ENCODE results near the gene EN1.

DNA sequence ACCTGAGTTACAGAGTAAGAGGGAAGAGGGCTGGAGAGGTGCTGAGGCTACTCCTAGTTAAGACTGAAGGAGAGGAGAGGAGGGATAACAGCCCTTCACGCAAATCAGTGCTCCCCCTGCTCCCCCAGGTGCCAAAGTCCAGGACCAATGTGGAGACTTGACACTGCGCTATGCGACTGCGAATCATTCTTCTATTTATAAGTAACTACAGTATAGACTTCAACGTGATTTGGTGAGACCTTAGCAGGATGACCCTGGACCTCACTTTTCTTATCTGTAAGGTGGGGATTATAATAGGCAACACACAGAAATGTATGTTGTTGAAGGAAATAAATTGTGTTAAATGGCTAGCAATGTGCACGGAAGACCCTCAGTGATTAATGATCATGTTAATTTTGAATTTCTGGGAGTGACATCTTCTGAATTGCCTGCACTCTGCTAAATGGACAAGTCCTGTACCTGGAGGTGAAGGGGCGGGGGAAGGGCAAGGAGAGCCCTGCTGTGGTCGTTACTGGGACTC lies 11.0 kb downstream of the EN1 start:
- TF ChIP-seq, protein P1, sequence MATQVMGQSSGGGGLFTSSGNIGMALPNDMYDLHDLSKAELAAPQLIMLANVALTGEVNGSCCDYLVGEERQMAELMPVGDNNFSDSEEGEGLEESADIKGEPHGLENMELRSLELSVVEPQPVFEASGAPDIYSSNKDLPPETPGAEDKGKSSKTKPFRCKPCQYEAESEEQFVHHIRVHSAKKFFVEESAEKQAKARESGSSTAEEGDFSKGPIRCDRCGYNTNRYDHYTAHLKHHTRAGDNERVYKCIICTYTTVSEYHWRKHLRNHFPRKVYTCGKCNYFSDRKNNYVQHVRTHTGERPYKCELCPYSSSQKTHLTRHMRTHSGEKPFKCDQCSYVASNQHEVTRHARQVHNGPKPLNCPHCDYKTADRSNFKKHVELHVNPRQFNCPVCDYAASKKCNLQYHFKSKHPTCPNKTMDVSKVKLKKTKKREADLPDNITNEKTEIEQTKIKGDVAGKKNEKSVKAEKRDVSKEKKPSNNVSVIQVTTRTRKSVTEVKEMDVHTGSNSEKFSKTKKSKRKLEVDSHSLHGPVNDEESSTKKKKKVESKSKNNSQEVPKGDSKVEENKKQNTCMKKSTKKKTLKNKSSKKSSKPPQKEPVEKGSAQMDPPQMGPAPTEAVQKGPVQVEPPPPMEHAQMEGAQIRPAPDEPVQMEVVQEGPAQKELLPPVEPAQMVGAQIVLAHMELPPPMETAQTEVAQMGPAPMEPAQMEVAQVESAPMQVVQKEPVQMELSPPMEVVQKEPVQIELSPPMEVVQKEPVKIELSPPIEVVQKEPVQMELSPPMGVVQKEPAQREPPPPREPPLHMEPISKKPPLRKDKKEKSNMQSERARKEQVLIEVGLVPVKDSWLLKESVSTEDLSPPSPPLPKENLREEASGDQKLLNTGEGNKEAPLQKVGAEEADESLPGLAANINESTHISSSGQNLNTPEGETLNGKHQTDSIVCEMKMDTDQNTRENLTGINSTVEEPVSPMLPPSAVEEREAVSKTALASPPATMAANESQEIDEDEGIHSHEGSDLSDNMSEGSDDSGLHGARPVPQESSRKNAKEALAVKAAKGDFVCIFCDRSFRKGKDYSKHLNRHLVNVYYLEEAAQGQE (IDR thresholded peaks at IDR 0.05; ENCODE audit: low read depth): no peak
- TF ChIP-seq, protein P2, sequence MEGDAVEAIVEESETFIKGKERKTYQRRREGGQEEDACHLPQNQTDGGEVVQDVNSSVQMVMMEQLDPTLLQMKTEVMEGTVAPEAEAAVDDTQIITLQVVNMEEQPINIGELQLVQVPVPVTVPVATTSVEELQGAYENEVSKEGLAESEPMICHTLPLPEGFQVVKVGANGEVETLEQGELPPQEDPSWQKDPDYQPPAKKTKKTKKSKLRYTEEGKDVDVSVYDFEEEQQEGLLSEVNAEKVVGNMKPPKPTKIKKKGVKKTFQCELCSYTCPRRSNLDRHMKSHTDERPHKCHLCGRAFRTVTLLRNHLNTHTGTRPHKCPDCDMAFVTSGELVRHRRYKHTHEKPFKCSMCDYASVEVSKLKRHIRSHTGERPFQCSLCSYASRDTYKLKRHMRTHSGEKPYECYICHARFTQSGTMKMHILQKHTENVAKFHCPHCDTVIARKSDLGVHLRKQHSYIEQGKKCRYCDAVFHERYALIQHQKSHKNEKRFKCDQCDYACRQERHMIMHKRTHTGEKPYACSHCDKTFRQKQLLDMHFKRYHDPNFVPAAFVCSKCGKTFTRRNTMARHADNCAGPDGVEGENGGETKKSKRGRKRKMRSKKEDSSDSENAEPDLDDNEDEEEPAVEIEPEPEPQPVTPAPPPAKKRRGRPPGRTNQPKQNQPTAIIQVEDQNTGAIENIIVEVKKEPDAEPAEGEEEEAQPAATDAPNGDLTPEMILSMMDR (IDR thresholded peaks at IDR 0.05 in 2 of 3, conservative IDR thresholded peaks at IDR 0.05 in 1 of 3; ENCODE audit: borderline replicate concordance in 1 of 3, insufficient read depth in 1 of 3, low read depth in 2 of 3, low read length in 2 of 3): no peak
